AG09309 (cell line): ENCODE data around the gene ABCA3.
A peak's percentile ranks its signal among the peaks of the same experiment; 100 is the strongest.

ENCODE experiments used
- DNase-seq: peaks from one replicate; pipeline ENCODE4 v3.0.0-alpha.2; 2010; ENCODE audit warnings: low read depth
- H3K4me3 ChIP-seq: 2 replicates; pipeline ENCODE4 v1.5.1; 2011; ENCODE audit warnings: mild to moderate bottlenecking, low read depth, low read length, moderate library complexity; ENCODE audit not compliant: control insufficient read depth
- TF ChIP-seq, protein P1 (sequence below): IDR thresholded peaks from 2 replicates; pipeline ENCODE4 v1.5.1; 2011; ENCODE audit warnings: mild to moderate bottlenecking, low read depth, low read length, inconsistent platforms; ENCODE audit not compliant: insufficient read depth, control insufficient read depth; ENCODE audit errors: missing control alignments

The ABCA3 gene

DNA sequence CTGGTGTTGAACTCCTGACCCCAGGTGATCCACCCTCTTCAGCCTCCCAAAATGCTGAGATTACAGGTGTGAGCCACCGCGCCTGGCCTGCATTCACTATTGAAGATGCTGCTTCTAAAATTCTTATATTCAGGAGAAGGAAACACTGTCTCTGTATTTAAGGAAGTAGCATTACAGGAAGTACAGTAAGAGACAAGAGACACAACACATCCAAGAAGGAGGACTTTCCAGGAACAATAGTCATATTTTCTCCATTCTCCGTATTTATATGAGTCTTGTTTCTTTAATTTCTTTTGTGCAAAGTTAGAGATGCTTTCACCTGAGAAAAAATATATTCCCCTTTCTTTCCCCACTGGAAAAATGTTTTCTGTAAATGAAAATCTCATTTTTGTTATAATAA lies 18.3 kb upstream of the ABCA3 start:
- TF ChIP-seq, protein P1, sequence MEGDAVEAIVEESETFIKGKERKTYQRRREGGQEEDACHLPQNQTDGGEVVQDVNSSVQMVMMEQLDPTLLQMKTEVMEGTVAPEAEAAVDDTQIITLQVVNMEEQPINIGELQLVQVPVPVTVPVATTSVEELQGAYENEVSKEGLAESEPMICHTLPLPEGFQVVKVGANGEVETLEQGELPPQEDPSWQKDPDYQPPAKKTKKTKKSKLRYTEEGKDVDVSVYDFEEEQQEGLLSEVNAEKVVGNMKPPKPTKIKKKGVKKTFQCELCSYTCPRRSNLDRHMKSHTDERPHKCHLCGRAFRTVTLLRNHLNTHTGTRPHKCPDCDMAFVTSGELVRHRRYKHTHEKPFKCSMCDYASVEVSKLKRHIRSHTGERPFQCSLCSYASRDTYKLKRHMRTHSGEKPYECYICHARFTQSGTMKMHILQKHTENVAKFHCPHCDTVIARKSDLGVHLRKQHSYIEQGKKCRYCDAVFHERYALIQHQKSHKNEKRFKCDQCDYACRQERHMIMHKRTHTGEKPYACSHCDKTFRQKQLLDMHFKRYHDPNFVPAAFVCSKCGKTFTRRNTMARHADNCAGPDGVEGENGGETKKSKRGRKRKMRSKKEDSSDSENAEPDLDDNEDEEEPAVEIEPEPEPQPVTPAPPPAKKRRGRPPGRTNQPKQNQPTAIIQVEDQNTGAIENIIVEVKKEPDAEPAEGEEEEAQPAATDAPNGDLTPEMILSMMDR, result no peak
- H3K4me3 ChIP-seq, result no peak overlapping the region
- no peak for DNase-seq

DNA sequence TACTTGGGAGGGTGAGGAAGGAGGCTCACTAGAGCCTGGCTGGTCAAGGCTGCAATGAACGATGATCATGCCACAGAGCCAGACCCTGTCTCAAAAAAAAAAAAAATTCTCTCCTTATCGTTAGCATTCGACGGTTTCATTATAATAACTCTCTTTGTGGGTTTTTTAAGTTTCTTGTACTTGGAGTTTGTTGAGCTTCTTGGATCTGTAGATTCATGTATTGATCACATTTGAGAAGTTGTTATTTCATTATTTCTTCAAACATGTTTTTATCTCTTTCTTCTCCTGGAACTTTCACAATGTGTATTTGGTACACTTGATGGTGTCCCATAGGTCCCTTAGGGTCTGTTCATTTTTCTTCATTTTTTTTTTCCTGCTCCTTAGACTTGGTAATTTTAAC lies 16.8 kb upstream of the ABCA3 start:
- DNase-seq, result no peak
- TF ChIP-seq, protein P1, result no peak
- H3K4me3 ChIP-seq, result no peak overlapping the region

DNA sequence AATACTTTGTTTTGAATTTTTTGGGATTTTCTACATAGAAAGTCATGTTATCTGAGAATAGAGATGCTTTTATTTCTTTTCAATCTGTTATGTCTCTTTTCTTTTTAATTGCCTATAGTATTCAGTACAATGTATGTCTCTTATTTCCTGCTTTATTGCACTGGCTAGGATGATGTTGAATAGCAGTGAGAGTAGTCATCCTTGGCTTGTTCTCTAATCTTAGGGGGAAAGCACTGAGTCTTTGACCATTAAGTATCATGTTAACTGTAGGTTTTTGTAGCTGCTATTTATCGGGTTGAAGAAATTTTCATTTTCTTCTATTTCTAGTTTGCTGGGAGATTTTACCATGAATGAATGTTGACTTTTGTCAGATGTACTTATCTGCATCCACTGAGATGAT lies 10.0 kb upstream of the ABCA3 start:
- TF ChIP-seq, protein P1, result no peak
- no peak for DNase-seq

DNA sequence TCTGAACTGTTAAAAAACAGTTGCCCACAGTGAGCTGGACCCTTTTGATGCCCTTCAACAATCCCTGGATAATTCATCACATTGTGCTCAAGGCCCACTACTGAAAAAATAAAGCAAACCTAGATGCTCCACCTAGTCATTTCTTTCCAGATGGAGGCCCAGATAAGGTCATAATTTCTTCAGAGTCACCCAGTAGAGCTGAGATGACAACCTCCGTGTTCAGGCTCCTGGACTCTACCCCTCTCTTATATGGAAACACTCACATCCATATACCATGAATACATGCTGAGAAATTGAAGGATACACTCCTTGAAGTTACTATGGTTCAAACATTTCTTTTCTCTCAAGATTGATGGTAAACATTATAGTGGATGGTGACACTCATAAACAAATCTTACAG lies 2.7 kb upstream of the ABCA3 start:
- TF ChIP-seq, protein P1, result no peak

More for the DNA sequence above, 10.0 kb upstream of the ABCA3 start:
- no peak overlapping the region for H3K4me3 ChIP-seq

DNA sequence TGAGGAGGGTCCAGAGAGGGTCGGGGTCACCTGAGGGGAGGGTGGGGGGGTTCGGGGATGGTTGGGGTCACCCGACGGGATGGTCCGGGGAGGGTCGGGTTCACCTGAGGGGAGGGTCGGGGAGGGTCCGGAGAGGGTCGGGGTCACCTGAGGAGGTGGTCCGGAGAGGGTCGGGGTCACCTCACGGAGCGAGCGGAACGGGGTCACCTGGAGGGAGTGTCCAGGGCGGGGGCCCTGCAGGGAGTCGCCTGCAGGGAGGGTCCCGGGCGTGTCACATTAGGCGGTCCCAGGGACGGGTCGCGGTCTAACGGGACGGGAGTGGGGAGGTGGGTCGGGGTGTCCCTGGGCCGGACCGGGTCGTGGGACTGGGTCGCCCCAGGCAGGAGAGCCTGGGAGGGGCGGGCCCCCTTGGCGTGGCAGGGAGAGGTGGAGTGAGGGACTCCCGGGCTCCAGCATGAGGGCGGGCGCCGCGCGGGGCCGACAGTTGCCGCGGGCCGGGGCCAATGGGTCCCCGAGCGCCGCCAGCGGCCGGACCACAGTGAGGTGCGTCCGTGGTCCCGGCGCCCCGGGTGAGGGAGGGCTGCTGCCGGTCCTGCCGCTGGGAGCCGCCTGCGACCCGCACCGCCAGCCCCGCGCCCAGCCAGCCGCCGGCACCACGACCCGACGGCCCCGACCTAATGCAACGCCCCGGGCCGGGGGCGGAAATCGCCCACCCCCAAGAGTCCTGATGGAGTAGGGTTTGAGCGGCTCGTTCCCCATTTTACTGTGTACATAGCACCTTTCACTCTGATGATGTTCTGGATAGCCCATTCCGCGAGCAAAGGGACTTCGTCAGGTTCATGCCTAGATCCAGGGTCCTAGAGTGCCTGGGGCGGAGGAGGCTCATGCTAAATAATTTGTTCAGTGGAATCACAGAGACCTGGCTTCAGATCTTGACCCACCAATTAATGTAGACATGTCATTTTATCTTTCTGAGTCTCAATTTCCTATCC lies 1.2 kb upstream of the ABCA3 start:
- no peak overlapping the region for H3K4me3 ChIP-seq
- no peak for DNase-seq
- TF ChIP-seq, protein P1, result no peak

More for the DNA sequence above, 2.7 kb upstream of the ABCA3 start:
- no peak overlapping the region for H3K4me3 ChIP-seq
- no peak for DNase-seq

DNA sequence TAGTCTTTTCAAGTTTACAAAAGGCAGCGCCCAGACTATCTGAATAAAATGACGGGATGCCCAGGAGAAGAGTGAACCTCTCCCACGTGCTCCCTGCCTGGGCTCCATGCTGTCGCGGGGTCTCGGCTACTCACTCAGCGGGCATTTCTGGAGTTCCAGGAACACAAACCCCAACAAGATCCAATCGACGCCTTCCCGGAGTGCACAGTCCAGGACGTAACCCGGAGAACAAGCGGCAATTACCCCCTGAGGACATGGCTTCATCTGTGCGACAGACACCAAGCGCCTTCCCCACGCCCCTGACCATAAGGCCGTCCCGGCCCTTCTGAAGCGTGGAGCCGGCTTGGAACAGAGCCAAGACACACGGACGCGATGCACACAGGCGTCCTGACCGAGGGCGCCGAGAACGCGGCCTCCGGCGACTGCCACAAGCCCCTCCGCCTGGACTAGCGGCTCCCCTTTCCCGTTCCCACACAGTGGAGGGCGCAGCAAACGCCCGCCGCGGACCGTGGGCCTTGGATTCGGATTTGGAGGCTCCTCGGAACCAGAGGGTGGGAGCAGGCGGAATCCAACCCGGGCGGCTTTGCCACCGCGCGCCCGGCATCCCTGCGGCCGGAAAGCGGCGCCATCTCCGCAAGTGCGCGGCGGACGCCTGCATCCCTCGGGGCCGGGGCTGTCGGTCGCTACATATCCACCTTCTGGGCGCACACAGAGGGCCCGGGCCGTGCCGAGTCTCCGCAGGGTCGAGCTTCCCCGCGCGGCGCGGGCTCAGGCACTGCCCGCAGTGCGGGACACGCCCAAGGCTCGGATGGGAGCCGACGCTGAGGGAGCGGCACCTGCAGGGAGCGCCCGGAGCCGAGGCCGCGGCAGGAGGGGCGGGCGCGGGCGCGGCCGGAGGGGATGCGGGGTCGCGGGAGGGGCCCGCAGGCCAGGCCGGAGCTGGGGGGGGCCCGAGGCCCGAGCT lies 725 bp downstream of the ABCA3 start:
- TF ChIP-seq, protein P1, result no peak
- DNase-seq, result no peak
- peak overlapping the region; percentile 44 for H3K4me3 ChIP-seq
